Fibroblast of pulmonary artery (primary cell): ENCODE results near the gene USP20.
A peak's percentile ranks its signal among the peaks of the same experiment; 100 is the strongest.

Source experiments
- DNase-seq: peaks from one replicate; pipeline ENCODE4 v3.0.0-alpha.2; 2010; ENCODE audit warnings: low read depth
- H3K4me3 ChIP-seq: replicated peaks from 2 replicates; pipeline ENCODE4 v1.5.1; 2011; ENCODE audit warnings: low read depth, mild to moderate bottlenecking, control low read depth, low read length, moderate library complexity
- TF ChIP-seq, protein P1 (sequence below): IDR thresholded peaks from 2 replicates; pipeline ENCODE4 v1.5.1; 2011; ENCODE audit warnings: mild to moderate bottlenecking, control low read depth, low read length, inconsistent platforms; ENCODE audit errors: missing control alignments

Gene USP20

DNA sequence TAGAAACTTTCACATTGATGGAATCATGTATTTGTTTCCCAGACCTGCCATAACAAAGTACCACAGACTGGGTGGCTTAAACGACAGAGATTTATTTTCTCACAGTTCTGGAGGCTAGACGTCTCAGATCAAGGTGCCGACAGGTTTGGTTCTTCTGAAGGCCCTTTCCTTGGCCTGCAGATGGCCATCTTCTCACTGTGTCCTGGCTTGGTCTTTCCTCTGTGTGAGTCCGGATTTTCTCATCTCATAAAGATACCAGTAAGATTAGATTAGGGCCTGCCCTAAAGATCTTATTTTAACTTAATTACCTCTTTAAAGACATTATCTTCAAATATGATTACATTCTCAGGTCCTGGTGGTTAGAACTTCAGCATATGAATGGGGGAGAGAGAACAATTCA, 5.8 kb downstream of the USP20 start:
- no peak for DNase-seq
- TF ChIP-seq, protein P1, sequence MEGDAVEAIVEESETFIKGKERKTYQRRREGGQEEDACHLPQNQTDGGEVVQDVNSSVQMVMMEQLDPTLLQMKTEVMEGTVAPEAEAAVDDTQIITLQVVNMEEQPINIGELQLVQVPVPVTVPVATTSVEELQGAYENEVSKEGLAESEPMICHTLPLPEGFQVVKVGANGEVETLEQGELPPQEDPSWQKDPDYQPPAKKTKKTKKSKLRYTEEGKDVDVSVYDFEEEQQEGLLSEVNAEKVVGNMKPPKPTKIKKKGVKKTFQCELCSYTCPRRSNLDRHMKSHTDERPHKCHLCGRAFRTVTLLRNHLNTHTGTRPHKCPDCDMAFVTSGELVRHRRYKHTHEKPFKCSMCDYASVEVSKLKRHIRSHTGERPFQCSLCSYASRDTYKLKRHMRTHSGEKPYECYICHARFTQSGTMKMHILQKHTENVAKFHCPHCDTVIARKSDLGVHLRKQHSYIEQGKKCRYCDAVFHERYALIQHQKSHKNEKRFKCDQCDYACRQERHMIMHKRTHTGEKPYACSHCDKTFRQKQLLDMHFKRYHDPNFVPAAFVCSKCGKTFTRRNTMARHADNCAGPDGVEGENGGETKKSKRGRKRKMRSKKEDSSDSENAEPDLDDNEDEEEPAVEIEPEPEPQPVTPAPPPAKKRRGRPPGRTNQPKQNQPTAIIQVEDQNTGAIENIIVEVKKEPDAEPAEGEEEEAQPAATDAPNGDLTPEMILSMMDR, result no peak
- no peak overlapping the region for H3K4me3 ChIP-seq

DNA sequence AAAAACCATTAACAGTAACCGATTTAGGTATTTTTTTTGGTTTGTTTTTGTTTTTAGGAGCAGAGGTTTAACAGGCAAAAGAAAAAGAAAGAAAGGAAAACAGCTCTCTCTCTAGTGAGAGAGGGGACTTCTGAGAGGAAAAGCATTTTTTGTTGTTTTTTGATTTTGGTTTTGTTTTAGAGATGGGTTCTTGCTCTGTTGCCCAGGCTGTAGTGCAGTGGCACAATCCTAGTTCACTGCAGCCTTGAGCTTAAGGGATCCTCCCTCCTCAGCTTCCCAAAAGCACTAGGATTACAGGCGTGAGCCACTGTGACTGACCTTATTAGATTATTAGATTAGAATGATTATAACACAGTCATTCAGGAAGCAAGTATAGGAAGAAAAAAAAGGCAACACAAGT, 10.1 kb downstream of the USP20 start:
- no peak overlapping the region for H3K4me3 ChIP-seq
- TF ChIP-seq, protein P1, result no peak
- DNase-seq, result no peak

DNA sequence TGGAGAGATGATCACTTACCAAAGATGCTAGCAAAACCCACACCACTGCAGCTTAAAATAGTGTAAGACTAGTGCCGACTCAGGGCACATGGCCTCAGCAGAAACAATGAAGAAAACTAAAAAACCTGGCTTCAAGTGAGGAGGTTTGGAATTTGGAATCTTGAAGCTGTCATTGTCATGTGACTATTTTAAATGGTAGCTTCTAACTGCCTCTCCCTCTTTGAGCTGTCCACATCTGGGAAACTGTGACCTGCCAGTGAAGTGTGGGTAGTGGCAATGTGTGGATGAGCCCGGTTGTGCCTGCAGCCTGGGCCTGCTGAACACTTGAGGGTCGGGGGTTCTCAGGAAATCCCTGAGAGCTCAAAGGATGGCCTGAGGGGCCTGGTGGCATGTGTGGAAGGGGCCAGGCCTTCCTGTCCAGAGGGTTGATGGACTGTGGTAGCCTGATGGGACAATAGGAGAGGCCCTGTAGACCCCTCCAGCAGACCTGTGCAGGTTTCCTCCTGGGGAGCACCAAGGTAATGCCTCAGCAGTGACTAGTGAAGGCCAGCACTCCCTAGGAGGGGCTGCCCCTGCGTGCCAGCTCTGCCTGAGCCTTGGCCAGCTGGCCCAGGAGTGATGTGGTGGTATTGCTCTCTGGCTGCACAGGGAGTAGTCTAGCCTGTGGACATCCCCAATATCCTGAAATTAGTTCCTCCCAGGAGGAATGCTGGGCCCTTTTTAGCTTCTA, 13.6 kb downstream of the USP20 start:
- H3K4me3 ChIP-seq, result no peak overlapping the region
- no peak for DNase-seq
- TF ChIP-seq, protein P1, result no peak

DNA sequence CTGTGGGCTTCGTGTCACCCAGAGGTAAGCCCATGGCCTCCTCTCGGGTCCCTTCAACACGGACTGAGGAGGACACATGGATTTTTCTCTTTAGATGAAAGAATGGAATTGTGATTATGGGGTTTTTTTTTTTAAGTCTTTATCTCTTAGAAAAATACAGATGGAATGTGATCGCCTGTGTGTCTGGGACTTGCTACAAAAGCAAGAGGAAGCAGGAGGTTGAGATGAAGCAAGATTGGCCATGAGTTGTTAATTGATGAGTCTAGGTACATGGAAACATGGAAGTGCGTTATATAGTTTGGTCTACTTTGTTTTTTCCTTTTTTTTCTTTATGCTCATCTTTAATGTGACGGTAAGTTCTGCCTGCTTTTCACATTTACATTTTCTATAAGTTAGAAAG, 14.6 kb downstream of the USP20 start:
- no peak overlapping the region for H3K4me3 ChIP-seq
- TF ChIP-seq, protein P1, result no peak
- DNase-seq, result peak; percentile 39

DNA sequence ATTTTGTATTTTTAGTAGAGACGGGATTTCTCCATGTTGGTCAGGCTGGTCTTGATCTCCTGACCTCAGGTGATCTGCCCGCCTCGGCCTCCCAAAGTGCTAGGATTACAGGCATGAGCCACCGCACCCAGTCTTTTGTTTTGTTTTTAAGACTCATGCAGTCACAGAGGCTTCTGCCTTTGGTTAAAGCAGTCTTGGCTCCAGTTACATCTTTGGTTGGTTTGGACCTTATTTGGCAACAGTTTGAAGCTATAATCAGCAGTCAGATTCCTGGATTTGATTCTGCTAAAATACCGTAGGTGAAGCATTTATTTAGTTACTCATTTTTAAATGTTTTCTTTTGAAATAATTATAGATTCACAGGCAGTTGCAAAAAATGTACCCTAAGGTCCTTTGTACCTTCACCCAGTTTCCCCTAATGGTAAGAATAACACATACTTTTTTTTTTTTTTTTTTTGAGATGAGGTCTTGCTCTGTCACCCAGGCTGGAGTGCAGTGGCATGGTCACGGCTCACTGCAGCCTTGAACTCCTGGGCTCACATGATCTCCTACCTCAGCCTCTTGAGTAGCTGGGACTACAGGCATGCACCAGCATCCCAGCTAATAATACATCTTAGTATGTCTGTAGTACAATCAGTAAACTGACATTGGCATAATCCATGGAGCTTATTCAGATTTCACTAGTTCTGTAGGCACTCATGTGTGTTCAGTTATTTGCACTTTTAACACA, 15.7 kb downstream of the USP20 start:
- TF ChIP-seq, protein P1, result no peak
- H3K4me3 ChIP-seq, result no peak overlapping the region
- DNase-seq, result no peak

DNA sequence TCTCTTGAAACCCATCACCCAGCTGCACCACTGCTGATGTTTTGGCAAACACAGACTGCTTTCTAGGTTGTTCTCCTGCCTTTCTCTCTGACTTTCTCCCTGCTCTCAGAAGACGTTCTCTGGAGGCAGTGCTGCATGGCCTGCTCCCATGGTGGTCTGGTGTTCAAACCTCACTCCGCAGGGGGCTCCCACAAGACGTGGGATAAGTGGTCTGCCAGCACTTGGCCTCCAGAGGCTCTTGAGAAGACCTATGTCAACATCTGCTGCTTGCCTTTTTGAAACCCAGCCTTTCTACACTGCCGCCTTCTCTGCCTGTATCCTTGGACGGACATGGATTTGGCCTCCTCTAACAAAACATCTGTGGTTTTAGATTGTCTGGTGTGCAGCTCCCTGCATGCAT, 16.6 kb downstream of the USP20 start:
- no peak overlapping the region for H3K4me3 ChIP-seq
- TF ChIP-seq, protein P1, result no peak
- DNase-seq, result no peak
